ENCODE results near the gene MVK. TPM values are rescaled to one million over a fixed set of nuclear protein-coding genes. Genes with fewer than 3 reads are reported as not detected.

MVK gene
- total and polyA plus RNA-seq, 8 donors, result 1.2 to 22.8 (median 13.8) TPM

DNA sequence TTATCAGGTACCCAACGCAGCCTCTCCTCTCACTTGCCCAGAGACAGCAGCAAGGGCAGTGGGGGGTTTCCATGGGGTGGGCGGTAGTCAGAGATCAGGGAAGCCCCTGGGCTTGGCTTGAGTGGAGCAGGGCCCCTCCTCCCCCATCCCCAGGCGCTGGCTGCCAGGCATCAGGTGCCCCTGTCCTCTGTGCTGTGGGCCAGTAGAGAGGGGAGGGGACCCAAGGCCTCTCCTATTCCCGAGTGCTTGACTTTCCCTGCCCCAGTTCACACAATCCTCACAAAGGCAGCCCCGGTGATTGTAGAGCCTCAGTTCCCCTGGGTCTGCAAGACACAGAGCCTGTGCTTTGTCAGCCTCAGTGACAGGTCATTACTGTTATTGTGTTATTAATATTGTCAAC lies 57.7 kb downstream of the MVK start:
- Histone ChIP-seq H3K9me3 (no peaks in the 10 kb centered on the region), H3K27ac (no peak overlapping the region), H3K27me3 (peaks cover 0 to 65% (median 18%) of the 10 kb centered on the region in 3 donors), H3K4me1 (no peaks in the 10 kb centered on the region), H3K4me3 (no peak overlapping the region), H3K36me3 (no peaks in the 10 kb centered on the region)
- 39 to 76% (median 48%) methylated on average over 5 of the region's 5 CpGs for WGBS, 5 donors
- DNase-seq, result no peak
- TF ChIP-seq EP300 (IDR thresholded peaks at IDR 0.05) (no peak), POLR2A (IDR thresholded peaks at IDR 0.05) (no peak), POLR2AphosphoS5 (IDR thresholded peaks at IDR 0.05) (no peak)
- TF ChIP-seq, protein P1, sequence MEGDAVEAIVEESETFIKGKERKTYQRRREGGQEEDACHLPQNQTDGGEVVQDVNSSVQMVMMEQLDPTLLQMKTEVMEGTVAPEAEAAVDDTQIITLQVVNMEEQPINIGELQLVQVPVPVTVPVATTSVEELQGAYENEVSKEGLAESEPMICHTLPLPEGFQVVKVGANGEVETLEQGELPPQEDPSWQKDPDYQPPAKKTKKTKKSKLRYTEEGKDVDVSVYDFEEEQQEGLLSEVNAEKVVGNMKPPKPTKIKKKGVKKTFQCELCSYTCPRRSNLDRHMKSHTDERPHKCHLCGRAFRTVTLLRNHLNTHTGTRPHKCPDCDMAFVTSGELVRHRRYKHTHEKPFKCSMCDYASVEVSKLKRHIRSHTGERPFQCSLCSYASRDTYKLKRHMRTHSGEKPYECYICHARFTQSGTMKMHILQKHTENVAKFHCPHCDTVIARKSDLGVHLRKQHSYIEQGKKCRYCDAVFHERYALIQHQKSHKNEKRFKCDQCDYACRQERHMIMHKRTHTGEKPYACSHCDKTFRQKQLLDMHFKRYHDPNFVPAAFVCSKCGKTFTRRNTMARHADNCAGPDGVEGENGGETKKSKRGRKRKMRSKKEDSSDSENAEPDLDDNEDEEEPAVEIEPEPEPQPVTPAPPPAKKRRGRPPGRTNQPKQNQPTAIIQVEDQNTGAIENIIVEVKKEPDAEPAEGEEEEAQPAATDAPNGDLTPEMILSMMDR (IDR thresholded peaks at IDR 0.05), result no peak
- intact Hi-C loops (cut with DNase I; ENCODE audit: low total_unique reads), result no loop called here

DNA sequence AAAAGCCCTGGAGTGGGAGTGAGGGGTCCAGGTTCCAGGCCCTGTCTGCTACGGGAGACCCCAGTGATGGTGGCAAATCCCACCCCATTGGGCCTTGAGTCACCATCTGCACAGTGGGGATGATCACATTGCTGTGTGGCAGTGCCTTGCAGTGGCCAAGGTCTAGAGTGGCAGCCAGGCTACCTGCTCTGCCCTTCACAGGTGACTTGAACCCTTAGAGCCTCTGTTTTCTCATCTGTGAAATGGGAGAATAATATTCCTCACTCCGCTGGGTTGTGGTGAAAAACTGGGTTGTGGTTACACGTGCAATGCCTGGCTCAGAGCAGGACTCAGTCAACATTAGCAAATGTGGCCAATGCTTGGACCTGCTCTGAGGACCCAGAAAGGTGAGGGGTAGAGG lies 58.2 kb downstream of the MVK start:
- H3K4me1 ChIP-seq, result no peaks in the 10 kb centered on the region
- TF ChIP-seq, protein P1 (IDR thresholded peaks at IDR 0.05), result no peak
- 81 to 100% (median 89%) methylated on average over 3 of the region's 3 CpGs for WGBS, 5 donors
- DNase-seq, result no peak
- no peaks in the 10 kb centered on the region for H3K36me3 ChIP-seq
- no peaks in the 10 kb centered on the region for H3K9me3 ChIP-seq
- H3K4me3 ChIP-seq, result no peak overlapping the region
- no peak overlapping the region for H3K27ac ChIP-seq
- intact Hi-C loops (cut with DNase I; ENCODE audit: low total_unique reads), result no loop called here
- peaks cover 0 to 61% (median 15%) of the 10 kb centered on the region in 3 donors for H3K27me3 ChIP-seq

DNA sequence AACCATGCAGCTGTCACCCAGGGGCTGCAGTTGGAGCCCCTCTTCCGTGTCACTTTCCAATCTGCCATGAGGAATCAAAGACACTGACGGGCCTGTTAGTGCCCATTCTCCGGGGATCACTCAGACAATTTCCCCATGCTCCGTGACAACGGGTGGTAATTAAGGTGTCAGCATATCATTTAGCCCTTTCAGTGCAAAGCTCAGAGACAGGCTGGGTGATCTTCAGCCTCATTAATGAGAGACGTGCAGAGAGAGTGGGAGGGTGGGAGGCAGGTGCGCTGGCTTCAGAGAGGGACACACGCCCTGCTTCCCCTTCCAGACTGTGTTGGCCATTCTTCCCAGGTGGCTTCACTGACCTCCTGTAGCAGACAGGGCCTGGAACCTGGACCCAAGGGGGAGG lies 58.7 kb downstream of the MVK start:
- intact Hi-C loops (cut with DNase I; ENCODE audit: low total_unique reads), result no loop called here
- peaks cover 0 to 57% (median 15%) of the 10 kb centered on the region in 3 donors for H3K27me3 ChIP-seq
- WGBS, 5 donors, result 71 to 85% (median 82%) methylated on average over 6 to 8 of the region's 8 CpGs
- no peak for DNase-seq
- no peak overlapping the region for H3K4me3 ChIP-seq
- H3K9me3 ChIP-seq, result no peaks in the 10 kb centered on the region
- H3K4me1 ChIP-seq, result no peaks in the 10 kb centered on the region
- no peak for TF ChIP-seq EP300 (IDR thresholded peaks at IDR 0.05)
- no peak for TF ChIP-seq POLR2AphosphoS5 (IDR thresholded peaks at IDR 0.05)
- TF ChIP-seq, protein P1 (IDR thresholded peaks at IDR 0.05), result no peak
- TF ChIP-seq POLR2A (IDR thresholded peaks at IDR 0.05), result no peak
- H3K27ac ChIP-seq, result no peak overlapping the region
- H3K36me3 ChIP-seq, result no peaks in the 10 kb centered on the region

DNA sequence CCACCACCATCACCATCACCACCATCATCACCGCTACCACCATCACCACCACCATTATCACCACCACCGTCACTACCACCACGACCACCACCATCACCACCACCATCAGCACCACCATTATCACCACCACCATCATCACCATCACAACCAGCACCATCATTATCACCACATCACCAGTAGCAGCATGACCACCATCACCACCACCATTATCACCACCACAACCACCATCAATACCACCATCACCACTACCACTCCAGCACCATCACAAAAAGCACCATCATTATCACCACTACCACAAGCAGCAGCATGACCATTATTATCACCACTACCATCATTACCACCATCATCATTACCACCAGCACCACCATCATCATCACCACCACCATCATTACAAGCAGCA lies 62.1 kb downstream of the MVK start:
- Histone ChIP-seq H3K4me1 (no peaks in the 10 kb centered on the region), H3K9me3 (no peaks in the 10 kb centered on the region), H3K27me3 (peaks cover 0 to 49% (median 9%) of the 10 kb centered on the region in 3 donors), H3K4me3 (no peak overlapping the region), H3K27ac (no peak overlapping the region), H3K36me3 (no peaks in the 10 kb centered on the region)
- 87 to 100% (median 96%) methylated on average over 3 of the region's 3 CpGs for WGBS, 5 donors
- intact Hi-C loops (cut with DNase I; ENCODE audit: low total_unique reads), result no loop called here
- DNase-seq, result no peak
- TF ChIP-seq EP300 (IDR thresholded peaks at IDR 0.05), result no peak
- TF ChIP-seq, protein P1 (IDR thresholded peaks at IDR 0.05), result no peak
- TF ChIP-seq POLR2AphosphoS5 (IDR thresholded peaks at IDR 0.05), result no peak
- TF ChIP-seq POLR2A (IDR thresholded peaks at IDR 0.05), result no peak

Measured in stomach (tissue), 9 donors.